Measurements from ENCODE around the gene PDCD1.

The PDCD1 gene

DNA sequence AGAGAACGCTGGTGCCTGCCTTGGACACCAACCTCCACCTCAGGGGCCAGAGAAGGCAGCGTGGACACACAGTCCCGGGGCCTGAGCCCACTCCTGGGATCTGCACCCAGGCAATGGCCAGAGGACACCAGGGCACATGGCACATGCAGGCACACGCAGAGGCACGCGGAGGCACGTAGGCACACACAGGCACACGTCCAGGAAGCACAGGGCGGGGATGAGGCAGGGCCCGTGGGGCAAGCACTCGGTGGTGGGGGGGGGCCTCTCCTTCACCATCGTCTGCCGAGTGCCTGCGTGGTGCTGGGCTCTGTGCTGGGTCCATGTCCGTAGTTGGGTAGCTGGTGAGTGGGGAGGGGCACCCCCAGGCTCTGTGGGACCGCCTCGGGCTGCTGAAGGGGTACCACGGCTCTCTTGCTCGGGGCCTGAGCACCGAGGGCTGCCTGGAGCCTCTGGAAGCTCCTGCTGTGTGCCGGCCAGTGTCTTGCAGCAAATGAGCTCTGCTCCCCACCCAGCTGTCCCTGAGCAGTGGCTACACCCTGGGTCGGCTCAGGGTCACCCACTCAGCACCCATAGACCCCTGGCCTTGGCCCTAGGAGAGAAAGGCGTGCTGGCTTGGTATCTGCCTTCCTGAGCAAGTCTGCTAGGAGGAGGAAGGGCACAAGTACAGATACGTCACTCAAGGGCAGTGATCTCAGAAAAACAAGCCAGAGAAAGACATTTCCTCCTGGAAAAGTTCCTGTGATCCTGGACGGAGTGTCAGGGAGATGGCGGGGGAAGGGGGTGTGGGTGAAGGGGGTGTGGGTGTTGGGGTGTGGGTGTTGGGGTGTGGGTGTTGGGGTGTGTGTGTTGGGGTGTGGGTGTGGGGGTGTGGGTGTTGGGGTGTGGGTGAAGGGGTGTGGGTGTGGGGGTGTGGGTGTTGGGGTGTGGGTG lies 37.3 kb upstream of the PDCD1 start:
- DNase-seq (ENCODE audit: low spot score): peak; percentile 34

DNA sequence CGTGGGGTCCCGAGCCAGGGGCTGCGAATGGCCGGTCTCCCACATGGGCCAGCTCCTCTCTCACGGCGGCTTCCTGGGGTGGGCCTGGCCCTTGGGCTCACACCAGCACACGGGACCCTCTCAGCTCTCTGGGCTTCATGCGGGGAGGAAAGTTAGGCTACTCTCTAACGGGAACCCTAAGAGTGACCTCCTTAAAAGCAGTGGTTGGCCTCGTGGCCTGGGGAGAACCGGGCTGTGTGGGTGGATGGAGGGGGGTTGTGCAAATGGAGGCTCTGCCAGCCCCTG lies 36.7 kb upstream of the PDCD1 start:
- no peak for DNase-seq (ENCODE audit: low spot score)

DNA sequence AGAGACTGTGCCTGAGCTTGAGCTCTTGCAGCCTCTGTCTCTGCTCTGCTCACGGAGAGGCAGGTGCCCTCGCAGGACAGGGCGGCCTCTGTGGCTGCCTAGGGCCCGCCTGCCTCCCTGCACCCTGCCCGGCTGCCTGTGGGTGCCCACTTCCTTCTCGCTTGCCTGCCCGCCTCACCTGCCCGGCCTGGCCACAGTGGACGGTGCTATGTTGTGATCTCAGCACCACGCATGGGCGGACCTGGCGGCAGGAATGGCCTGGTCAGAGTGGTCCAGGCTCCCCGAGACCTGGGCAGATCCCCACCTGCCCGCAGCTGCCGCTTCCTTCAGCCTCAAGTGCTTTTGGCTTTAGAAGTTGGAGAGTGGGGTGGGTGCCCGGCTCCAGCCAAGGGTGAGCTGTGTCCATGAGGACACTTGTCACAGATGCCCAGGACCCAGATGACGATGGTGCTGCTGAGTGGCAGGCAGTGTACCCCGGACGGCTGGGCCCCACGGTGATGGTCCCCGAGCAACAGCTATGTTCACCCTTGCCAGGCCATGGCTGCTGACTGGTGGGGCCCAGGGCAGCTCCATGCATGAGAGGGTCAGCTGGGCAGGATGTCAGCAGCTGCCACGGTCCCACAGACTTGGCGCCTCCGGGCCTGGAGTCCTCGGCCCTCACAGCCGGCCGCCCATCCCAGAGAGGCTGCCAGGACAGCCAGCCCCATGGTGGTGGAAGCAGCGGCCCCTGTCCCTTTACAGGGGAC lies 36.2 kb upstream of the PDCD1 start:
- no peak for DNase-seq (ENCODE audit: low spot score)

DNA sequence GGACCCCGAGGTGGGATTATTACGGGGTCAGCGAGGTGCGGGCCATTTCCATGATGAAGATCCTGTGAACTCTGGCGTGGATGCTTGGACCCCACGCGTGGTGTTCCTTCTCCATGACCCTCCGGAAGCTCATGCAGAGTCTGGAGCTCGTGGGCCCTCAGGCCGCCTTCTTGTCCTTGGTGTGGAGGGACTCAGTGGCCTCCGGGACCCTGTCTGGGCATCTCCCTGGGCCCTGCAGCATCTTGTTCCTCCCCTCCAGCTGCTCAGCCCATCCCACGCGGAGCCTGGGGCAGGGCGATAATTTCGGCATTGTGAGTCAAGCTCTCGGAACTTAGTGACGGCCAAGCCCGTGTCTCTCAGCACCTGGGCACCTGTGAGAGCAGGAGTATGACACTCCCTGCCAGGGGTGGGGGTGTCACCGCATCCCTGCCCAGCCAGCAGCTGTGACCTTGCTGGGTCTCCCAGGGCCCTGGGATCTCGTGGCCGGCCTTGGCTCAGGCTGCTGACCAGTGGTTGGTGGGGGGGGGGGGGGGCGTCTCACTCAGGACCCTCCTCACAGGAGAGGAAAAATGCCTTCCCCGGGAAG lies 35.5 kb upstream of the PDCD1 start:
- DNase-seq (ENCODE audit: low spot score): no peak

DNA sequence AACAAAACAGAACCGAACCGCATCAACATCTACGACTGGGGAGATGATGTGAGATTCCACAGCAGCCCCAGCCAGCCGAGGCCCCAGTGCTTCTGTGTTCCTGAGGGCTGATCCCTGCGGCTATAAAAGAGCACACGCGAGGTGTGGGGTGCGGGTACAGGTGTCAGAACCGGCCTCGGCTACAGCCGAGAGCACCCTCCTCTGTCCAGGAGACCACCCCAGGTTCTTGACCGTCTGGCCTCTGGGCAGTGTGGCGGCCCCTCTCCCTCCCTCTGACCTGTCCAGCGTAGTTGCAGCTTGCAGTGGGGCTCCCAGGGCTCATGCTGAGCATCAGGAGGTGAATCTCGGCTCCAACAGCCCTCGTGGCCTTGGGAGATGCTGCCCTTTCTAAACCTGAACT lies 34.6 kb upstream of the PDCD1 start:
- DNase-seq (ENCODE audit: low spot score): no peak

DNA sequence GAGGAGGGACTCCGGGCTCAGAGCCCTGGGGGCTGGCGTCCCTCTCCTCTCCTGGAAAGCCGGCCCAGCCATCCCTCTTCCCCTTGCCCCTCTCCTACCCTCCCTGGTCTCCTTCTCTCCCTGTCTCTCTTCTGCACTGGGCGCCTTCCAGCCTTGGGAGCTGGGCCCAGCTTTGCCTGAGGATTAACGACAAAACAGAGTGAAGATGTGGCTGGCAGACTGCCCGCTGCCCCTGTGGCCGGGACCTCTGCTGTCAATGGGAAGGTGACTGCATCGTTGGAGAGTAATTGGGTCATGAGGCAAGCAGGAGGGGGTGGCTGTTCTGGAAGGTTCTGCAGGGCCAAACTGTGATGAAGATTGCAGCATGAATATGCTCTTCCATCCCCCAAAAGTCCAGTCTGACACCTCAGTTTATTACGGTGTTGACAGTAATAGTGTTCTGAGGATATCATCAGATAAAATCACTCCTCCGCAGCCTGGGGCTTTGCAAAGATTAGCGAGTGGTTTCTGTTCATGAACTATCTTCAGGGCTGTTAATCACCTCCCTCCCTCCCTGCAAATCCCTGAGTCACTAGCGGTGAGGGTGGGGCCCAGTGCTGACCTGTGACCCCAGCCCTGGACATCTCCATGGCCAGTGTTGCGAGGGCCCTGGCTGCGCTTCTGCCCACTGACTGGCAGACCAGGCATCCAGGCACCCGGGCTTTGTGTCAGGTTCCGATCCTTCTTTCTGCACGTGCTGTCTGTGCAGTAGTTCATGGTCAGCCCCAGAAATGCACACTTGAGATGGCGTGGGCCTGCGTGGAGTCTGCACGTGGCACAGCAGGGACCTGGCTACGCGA lies 33.8 kb upstream of the PDCD1 start:
- no peak for DNase-seq (ENCODE audit: low spot score)

DNA sequence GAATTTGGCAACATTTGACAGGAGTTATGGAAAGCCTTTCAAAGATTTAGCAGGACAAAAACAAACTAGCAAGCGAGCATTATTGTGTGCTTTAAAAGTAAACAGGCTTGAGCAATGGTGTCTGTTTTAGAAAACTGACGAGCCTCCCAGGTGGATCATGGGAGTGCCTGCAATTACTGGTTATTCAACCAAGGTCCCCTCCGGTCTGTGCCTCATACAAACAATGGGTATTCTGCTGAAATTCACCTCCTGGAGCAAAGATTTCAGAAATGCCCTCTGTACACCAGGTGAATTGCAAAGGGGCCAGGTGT lies 33.2 kb upstream of the PDCD1 start:
- no peak for DNase-seq (ENCODE audit: low spot score)

DNA sequence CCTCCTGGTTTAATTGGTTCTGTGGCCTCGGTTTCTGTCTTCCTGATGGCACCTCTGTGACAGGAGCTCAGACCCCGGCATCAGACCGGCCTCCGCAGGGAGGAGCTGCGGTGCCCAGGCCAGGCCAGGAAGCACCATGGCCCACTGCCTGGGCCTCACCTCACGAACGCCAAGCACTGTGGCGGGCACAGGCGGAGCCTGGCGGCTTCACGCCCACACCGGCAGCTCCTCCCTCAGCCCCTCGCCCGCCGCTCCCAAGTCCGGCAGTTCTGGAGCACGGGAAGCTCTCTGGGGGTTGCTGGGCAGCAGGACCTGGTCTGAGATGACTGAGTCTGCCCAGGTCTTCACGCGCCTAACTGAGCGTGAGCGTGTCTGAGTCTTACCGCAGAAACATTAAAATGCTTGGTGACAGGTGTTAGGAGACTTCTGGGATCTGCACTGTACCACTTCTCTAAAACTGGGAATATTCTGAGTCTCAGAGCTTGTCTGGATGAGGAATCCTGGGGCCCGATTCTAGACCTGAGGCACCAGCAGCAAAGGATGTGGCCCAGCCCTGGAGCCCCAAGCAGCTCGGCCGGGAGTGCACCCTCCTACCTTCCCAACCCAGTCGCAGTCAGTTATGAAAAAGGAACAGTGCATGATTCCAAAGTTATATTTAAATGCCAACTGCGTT lies 32.8 kb upstream of the PDCD1 start:
- DNase-seq (ENCODE audit: low spot score): no peak

DNA sequence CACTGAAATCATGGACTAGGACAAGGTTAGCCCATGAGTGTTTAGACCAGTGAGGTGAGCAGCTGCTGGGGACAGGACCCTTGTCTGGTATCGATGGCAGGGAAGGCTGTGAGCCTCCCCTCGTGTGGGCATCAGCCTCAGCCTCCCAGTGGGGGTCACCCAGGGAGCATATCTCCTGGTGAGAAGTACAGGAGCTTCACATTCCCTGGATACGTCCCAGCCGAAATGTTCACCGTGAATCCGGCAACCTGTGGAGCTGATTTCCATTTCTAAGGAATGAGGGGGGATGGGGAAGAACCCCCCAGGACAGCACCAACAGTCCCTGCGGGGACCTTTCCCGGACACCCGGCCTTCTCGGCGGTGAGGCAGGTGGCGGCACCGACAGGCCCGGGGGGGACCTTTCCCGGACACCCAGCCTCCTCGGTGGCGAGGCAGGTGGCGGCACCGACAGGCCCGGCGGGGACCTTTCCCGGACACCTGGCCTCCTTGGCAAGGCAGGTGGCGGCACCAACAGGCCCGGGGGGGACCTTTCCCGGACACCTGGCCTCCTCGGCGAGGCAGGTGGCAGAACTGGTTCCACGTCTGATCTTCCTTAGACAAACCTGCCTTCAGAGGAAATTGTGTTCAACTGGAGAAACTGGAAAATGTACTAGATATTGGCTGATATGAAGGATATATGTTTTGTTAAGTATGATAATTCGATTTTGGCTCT lies 32.0 kb upstream of the PDCD1 start:
- DNase-seq (ENCODE audit: low spot score): no peak

DNA sequence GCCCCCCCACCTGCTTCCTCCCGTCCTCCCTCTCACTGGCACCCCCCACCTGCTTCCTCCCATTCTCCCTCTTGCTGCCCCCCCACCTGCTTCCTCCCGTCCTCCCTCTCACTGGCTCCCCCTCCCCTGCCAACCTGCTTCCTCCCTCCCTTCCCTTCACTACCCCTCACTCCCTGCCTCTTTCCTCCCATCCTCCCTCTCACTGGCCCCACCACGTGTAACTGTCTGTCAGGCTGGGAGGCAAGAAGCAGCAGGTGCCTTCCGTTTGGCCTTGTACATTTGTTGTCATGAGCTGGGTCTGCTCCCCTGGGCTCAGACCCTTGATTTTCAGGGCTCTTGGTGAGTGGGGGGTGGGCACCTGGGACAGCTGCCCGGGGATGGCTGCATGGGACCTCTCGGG lies 29.9 kb upstream of the PDCD1 start:
- no peak for DNase-seq (ENCODE audit: low spot score)

DNA sequence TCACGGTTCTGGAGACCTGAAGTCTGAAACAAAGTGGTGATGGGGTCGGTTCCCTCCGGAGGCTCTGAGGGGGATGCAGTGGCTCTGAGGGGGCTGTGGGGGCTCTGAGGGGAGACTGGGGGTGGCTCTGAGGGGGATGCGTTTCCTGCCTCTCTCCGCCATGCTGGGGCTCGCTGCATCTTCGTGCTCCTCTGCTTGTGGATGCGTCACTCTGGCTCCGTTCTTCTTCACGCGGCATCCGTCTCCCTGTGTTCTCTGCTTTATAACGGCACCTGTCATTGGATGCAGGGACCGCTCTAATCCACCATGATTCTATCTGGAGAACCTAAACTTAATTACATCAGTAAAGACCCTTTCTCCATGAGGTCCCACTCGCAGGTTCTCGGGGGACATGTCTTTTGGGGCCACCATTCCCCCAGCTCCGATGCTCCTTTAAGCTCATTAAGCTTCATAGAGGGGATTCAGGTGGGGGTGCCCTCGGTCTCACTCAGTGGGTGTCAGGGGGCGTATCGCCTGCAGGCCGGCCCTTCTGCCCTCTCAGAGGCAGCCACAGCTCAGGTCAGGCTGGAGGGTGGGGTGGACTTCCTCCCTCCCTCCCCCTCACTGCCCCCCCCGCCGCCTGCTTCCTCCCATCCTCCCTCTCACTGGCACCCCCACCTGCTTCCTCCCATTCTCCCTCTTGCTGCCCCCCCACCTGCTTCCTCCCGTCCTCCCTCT lies 29.3 kb upstream of the PDCD1 start:
- DNase-seq (ENCODE audit: low spot score): no peak

DNA sequence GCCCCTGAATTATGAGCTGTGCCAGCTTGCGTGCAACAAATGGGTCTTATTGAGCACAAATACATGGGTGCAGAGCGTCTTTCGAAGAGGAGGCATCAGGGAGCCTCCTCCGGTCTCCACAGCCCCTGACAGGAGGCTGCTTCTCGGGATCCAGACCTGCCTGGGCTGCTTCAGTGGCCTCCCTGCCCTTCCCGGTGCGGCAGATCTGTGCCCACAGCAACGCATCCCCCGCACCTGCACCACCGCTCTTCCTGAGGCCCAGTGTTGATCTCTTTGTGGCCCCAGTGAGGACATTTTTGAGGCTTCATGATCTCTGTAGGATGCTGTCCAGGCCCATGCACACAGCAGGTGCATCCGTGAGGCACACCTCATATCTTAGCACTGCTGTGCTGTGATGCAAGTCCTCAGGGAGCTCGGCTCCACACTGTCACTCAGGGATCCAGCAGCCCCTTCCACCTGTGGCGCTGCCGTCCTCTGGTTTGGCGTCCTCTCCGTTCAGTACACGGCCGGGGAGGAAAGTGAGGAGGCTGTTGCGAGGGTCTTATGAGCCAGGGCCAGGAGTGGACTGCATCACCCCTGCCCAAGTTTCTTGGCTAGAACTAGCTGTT lies 28.2 kb upstream of the PDCD1 start:
- no peak for DNase-seq (ENCODE audit: low spot score)

DNA sequence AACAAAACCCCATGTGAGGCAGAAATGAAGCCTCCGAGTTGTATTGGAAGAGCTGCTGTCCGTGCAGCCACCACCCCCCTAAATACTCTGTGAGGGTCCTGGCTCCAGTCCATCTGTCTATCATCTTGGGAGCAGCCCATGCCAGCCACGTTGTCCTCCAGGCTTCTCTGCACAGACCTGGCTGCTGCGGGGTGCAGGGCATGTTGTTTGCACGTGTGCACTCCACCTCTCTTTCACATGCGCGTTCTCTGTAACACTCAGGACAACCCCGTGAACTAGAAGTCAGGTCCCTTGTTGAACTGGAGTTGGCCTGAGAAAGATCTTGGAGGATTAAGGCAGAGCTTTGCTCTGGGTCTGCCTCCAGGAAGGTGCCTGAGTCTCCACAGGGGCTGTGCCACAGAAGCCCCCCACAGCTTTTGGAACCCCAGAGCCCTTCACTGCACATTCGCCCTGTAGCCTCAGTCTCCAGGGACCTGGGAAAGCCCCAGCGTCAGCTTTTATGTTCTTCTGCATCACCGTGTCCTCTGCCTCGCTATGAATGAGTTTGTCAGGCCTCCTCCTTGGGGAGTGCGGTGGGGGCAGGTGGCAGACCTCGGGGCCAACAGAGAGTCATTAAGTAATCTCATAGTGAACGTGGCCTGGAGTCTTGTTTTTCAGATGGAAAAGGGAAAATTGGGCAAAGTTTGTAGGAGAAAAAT lies 27.4 kb upstream of the PDCD1 start:
- DNase-seq (ENCODE audit: low spot score): no peak

DNA sequence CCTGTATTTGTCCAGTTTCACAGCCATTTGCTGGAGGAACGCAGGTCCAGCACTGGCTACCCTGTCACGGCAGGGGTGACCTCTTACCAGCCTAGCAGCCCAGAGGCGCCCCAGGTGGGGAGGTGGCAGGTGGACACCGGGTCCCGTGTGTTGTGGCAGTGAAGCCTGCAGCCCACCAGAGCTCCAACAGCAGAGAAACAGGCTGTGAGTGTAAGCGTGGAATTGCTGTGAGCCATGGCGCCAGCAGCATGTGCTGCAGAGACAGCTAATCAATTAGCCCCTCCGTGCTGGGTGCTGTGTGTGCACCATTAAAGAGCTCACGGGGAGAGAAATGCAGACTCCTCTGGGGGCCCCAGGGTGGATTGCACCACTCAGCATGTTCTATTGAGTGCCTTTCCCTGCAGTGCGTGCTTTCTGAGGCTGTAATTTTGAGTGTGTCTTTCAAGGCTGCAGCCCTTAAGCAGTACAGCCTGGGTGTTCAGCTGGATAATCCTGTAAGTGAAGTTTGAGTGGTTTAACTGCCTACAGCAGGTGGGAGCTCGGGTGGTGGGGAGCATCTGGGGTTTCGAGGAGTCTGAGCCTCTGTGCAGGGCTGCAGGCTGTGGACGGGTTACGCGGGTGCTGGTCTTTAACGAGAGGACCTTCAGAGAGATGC lies 26.7 kb upstream of the PDCD1 start:
- no peak for DNase-seq (ENCODE audit: low spot score)

DNA sequence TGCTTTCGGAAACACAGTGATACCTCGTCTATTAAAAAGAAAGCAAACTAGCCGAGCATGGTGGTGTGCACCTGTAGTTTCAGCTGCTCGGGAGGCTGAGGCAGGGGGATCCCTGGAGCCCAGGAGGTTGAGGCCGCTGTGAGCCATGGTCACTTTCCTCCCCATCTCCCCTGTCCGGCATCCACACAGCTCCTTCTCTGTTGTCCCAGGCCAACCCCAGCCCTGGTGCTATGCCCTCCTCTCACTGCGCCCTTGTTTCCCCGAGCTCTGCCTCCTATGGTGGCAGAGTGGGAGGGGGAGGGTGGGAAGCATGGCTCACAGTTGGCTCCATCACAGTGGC lies 26.2 kb upstream of the PDCD1 start:
- DNase-seq (ENCODE audit: low spot score): no peak

DNA sequence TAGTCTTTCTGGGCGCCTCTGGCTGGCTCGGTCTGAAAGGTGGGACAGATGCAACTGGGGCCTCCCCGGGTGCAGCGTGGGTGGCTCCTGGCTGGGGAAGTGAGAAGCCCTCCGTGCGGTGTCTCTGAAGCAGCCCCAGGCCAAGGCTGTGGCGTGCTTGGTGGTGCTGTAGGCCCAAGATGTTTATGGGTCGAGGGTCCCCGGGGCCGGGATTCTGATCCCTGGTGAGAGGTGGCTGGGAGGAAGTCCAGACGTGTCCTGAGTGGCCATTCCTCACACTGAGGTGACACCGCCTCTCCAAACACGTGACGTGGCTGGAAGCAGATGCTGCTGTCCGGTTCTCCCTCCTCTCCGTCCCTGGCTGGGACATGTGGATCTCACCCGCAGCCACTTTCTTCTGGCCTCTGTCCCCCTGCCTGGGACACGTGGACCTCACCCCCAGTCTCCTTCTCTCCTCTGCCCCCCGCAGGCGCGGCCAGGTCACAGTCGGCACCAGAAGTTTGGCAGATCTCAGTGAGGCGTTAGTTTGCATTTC lies 23.5 kb upstream of the PDCD1 start:
- DNase-seq (ENCODE audit: low spot score): peak; percentile 47

DNA sequence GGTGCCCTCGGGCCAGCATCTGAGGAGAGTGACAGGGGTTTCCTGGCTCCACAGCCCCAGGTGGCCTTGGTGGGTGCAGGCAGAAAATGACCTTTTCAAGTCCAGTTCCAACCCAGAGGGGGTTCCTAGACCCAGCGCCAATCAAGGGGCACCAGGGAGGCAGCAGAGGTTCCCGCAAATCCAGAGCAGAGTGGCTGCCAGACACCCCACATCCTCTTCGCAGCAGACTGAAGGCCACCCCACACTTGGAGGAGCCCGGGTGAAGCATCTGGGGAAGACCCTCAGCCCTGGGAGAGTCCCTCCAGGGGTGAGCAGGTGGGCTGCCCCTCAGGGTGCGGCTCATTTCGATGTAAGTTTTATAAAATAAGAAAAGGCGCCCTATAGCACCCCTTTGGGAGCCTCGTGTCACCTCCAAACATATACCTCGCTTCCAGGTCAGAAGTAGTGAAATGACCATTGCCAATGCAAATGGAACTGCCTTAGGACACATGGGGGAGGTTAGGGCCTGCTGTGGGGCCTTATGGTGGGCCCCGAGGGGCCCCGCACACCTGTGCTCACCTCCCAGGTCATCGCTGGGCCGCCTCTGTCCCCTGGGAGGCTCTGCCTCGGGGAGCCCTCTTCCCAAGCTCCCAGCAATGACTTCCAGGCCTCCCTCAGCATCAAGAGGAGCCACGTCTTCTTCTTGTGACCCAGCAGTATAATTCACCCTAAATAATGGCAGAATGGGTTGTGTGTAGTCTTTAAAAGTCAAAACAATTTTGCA lies 21.8 kb upstream of the PDCD1 start:
- no peak for DNase-seq (ENCODE audit: low spot score)

DNA sequence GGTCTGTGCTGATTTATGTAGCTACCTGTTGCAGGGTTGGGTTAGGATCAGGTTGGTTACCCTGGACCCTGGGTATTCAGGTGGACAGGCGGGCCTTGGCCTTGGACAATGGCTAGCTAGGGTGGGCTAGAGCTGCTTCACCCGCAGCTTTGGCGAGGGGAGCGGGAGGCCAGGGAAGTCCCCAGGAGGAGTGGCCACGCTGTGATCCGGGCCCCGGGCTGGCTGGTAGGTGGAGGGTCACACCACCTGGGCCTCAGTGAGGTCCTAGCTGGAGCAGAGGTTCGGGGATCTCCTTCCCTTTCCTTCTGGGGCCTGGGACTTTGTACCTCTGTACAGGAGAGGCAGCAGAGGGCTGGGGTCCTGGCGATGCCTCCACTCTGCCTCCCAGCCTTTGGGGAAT lies 20.6 kb upstream of the PDCD1 start:
- DNase-seq (ENCODE audit: low spot score): no peak

Measured in AG08395 (cell line).